Activated naive CD8-positive, alpha-beta T cell (primary cell): ENCODE data around the gene CCDC40.
A peak's percentile ranks its signal among the peaks of the same experiment; 100 is the strongest.

ENCODE experiments used
- H3K27ac Mint-ChIP-seq: one replicate; pipeline ENCODE4 v1.8.0; 2021; ENCODE audit warnings: mixed read lengths
- H3K27me3 Mint-ChIP-seq: one replicate; pipeline ENCODE4 v1.8.0; 2021; ENCODE audit warnings: mixed read lengths
- H3K36me3 Mint-ChIP-seq: one replicate; pipeline ENCODE4 v1.8.0; 2021; ENCODE audit warnings: mixed read lengths
- H3K4me1 Mint-ChIP-seq: one replicate; pipeline ENCODE4 v1.8.0; 2021; ENCODE audit warnings: low read depth, mixed read lengths
- H3K4me3 Mint-ChIP-seq: one replicate; pipeline ENCODE4 v1.8.0; 2021; ENCODE audit warnings: mild to moderate bottlenecking, mixed read lengths
- H3K9me3 Mint-ChIP-seq: one replicate; pipeline ENCODE4 v1.8.0; 2021; ENCODE audit warnings: low read depth, mixed read lengths

The CCDC40 gene, protein sequence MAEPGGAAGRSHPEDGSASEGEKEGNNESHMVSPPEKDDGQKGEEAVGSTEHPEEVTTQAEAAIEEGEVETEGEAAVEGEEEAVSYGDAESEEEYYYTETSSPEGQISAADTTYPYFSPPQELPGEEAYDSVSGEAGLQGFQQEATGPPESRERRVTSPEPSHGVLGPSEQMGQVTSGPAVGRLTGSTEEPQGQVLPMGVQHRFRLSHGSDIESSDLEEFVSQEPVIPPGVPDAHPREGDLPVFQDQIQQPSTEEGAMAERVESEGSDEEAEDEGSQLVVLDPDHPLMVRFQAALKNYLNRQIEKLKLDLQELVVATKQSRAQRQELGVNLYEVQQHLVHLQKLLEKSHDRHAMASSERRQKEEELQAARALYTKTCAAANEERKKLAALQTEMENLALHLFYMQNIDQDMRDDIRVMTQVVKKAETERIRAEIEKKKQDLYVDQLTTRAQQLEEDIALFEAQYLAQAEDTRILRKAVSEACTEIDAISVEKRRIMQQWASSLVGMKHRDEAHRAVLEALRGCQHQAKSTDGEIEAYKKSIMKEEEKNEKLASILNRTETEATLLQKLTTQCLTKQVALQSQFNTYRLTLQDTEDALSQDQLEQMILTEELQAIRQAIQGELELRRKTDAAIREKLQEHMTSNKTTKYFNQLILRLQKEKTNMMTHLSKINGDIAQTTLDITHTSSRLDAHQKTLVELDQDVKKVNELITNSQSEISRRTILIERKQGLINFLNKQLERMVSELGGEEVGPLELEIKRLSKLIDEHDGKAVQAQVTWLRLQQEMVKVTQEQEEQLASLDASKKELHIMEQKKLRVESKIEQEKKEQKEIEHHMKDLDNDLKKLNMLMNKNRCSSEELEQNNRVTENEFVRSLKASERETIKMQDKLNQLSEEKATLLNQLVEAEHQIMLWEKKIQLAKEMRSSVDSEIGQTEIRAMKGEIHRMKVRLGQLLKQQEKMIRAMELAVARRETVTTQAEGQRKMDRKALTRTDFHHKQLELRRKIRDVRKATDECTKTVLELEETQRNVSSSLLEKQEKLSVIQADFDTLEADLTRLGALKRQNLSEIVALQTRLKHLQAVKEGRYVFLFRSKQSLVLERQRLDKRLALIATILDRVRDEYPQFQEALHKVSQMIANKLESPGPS

DNA sequence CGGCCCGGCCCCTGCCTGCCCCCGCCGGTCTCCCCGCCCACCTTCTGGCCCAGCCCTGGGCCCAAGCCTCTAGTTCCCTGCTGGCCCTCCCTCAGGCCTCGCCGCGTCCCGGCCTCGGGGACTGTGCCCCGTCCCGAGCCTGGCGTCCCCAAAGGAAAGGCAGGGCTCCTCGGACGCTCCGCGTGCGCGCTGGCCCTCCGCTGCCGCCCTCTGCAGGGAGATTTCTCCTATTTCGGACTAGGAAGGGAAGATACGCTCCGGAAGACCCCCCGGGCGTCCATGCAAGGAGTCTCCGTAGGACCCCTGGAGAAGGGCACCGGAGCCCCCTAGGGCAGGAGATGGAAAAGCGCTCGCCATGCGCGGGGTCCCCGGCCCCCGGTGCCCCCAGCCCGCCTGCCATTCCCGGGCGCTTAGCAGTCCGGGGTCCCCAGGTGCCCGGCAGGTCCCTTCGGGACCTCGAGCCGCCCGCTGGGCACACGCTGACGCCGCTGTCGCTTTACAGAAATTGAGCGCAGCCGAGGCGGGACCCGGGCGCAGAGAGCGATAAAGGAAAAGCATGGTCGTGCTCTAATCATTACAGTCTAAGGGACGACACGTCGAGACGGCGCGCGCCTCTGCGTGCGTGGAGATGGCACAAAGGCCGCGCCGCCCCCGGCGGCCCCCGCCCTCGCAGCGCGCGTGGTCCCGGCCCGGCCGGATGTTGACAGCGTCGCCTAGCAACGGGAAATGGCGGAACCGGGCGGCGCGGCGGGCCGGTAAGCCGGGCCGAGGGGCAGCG is at the start of gene CCDC40:
TSS of gene CCDC40 (plus strand) at position 706 of the 778 bp plus-strand sequence. CDS start at position 727, 21 bp downstream.
- no peaks in the 10 kb centered on the region for H3K9me3 Mint-ChIP-seq
- H3K4me3 Mint-ChIP-seq = peak within 1 kb of the TSS; percentile 90
- H3K27me3 Mint-ChIP-seq = peaks cover 3% of the 10 kb centered on the region
- H3K36me3 Mint-ChIP-seq = no peaks in the 10 kb centered on the region
- H3K4me1 Mint-ChIP-seq = peaks cover 11% of the 10 kb centered on the region
- H3K27ac Mint-ChIP-seq = no peak within 1 kb of the TSS

GRCh38 chr17:79987187-79987934 is 49.1 kb upstream of the CCDC40 start:
- H3K27ac Mint-ChIP-seq = no peak overlapping the region
- H3K36me3 Mint-ChIP-seq = no peaks in the 10 kb centered on the region
- H3K4me3 Mint-ChIP-seq = no peak overlapping the region
- no peaks in the 10 kb centered on the region for H3K27me3 Mint-ChIP-seq
- H3K4me1 Mint-ChIP-seq = peaks cover 15% of the 10 kb centered on the region
- no peaks in the 10 kb centered on the region for H3K9me3 Mint-ChIP-seq

DNA sequence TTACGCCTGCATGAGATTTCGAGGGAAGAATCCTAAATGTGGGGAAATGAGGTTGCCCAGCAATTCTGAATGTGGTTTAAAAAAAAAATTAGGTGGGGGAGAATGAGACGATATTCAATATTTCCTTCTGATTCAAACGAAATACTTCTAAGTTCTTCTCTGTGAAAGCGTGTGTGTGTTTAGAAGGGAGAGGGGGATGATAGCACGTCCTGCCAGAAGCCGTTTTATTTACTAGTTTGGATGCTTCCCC is 48.6 kb upstream of the CCDC40 start:
- H3K9me3 Mint-ChIP-seq = no peaks in the 10 kb centered on the region
- no peak overlapping the region for H3K27ac Mint-ChIP-seq
- H3K4me1 Mint-ChIP-seq = peaks cover 20% of the 10 kb centered on the region
- H3K36me3 Mint-ChIP-seq = no peaks in the 10 kb centered on the region
- no peaks in the 10 kb centered on the region for H3K27me3 Mint-ChIP-seq
- no peak overlapping the region for H3K4me3 Mint-ChIP-seq

DNA sequence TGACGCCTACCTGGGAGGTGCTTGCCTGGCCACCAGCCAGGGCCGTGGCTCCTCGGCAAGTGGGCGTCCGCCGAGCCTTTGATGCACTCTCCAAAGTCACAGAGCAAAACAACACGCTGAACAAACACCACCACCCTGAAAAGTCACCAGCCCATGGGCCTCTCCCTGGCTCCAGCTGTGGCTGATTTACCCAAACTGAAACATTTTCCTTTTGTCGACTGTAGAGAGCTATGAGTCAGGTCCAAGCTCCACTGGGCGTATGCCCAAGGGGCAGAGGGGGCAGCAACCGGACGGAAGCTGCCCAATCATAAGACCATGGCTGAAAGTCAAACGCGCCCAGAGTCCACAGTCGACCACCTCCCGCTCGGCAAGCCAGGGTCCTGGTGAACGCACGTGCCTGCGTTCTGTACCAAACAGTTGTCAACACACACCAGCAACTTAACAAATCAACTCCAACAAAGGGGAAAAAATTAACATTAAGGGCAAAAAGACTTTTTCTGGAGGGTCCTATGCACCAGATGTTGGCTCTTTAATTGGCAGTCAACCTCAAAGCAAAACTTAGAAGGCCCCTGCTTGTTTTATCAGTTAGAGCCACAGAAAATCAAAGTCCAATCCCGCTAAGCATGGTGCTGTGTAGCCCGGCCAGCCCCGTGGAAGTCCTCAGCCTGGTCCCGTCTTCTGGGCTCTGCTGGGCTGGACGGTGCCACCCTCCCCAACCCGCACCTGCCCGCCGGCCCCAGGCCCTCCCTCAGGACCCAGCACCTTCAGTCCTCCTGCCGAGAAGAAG is 48.1 kb upstream of the CCDC40 start:
- Mint-ChIP-seq H3K27me3 (no peaks in the 10 kb centered on the region), H3K36me3 (no peaks in the 10 kb centered on the region), H3K4me1 (peaks cover 25% of the 10 kb centered on the region), H3K4me3 (no peak overlapping the region), H3K27ac (no peak overlapping the region), H3K9me3 (no peaks in the 10 kb centered on the region)

DNA sequence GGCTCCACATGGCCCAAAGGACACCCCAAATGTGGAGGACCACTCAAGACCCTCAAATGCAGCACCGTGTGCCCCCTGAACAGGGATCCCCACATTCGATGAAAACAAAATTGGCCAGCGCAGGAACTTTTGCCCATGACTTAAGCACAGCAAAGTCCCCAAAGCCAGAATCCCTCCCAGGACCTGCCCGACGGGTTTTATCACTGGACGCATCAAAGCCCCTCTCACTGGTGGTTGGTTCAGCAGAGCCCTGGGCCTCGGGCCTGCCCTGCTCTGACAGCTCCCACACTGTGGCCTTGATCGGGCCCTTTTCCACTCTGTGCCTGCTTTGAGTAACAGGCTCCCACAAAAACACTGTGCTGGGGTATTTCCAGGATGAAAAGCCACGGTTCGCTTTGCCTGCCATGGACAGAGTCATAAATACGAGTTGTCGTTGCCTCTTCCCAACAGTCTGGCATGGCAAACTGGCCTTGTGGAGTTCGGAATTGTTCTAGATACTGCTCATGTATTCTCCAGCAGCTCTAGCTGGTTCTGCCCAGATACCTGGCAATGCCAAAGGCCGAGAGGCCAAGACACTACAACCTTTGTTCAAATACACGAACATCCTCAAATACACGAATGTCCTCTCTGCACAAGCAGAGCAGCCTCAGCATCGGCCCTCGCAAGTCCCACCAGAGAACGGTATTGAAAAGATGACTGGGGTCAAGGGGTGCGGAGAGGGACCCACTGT is 47.2 kb upstream of the CCDC40 start:
- H3K4me3 Mint-ChIP-seq = no peak overlapping the region
- H3K9me3 Mint-ChIP-seq = no peaks in the 10 kb centered on the region
- no peak overlapping the region for H3K27ac Mint-ChIP-seq
- no peaks in the 10 kb centered on the region for H3K27me3 Mint-ChIP-seq
- no peaks in the 10 kb centered on the region for H3K36me3 Mint-ChIP-seq
- peaks cover 32% of the 10 kb centered on the region for H3K4me1 Mint-ChIP-seq

DNA sequence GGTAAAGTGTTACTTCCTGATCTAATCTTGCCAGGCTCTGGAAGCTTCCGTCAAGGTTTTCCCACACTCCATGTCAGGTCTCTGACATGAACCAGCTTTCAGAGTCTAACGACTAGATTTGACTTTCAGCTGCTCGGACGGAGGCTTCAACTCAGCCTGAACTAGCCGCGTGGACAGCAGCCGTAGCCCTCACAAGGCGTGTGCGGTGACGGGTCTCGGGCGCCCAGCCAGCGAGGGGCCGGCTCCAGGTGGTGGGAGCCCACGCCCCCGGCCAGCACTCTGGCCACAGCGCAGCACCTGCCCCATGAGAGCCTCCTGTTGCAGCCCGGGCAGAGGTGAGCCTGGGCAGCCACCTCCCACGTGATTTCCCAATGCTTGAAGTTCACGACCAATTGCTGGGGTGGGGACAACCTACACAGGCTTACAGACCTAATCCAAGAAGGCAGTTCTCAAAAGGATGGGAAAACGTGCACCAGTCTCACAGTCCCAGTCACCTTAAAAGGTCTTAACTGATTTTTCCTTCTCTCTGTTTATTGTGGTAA is 46.3 kb upstream of the CCDC40 start:
- Mint-ChIP-seq H3K4me1 (peaks cover 33% of the 10 kb centered on the region), H3K4me3 (peak overlapping the region; percentile 17), H3K27me3 (no peaks in the 10 kb centered on the region), H3K9me3 (no peaks in the 10 kb centered on the region), H3K27ac (no peak overlapping the region), H3K36me3 (no peaks in the 10 kb centered on the region)

- no peaks in the 10 kb centered on the region for H3K9me3 Mint-ChIP-seq
- no peak overlapping the region for H3K27ac Mint-ChIP-seq
- H3K4me3 Mint-ChIP-seq = peak overlapping the region; percentile 63
- peaks cover 37% of the 10 kb centered on the region for H3K4me1 Mint-ChIP-seq
- no peaks in the 10 kb centered on the region for H3K36me3 Mint-ChIP-seq
- no peaks in the 10 kb centered on the region for H3K27me3 Mint-ChIP-seq
These were observed 45.7 kb upstream of the CCDC40 start for GRCh38 chr17:79990704-79991103.

- peaks cover 43% of the 10 kb centered on the region for H3K4me1 Mint-ChIP-seq
- H3K4me3 Mint-ChIP-seq = peak overlapping the region; percentile 84
- H3K9me3 Mint-ChIP-seq = no peaks in the 10 kb centered on the region
- no peak overlapping the region for H3K27ac Mint-ChIP-seq
- H3K27me3 Mint-ChIP-seq = no peaks in the 10 kb centered on the region
- no peaks in the 10 kb centered on the region for H3K36me3 Mint-ChIP-seq
These were observed 45.1 kb upstream of the CCDC40 start for GRCh38 chr17:79991140-79991923.

DNA sequence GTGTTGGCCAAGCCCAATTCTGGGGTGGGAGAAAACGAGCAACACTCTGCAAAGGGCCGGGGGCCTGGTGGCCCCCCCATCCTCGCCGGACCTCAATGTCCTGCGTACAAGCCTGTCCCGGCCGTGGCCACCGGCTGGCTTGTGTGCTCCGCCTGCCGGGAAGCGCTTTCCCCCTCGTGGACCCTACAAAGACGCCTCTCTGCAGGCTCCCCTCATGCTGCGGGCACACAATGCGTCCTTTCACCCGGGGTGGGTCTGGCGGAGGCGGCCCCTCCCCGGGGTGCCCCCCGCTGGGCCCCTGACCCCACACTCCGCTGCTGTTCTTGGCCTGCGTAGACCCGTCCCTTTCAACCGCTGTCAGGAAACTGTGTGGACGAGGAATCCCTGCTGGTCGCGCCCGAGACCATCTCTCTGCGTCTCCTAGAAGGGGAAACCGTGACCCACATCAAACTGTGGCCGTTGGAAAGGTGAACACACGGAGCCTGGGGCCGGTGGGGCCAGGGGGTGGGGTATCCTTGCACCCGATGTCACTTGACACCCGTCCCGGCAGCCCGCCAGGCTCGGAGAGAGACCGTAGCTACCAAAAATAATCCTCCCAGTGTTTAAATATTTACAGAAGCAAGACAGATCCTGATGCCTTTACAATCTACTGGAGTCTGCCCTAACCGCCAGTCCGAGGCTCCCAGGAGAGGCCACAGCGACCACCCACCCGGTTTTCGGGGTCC is 44.4 kb upstream of the CCDC40 start:
- Mint-ChIP-seq H3K27me3 (no peaks in the 10 kb centered on the region), H3K9me3 (no peaks in the 10 kb centered on the region), H3K4me3 (peak overlapping the region; percentile 84), H3K27ac (peak overlapping the region; percentile 78), H3K4me1 (peaks cover 50% of the 10 kb centered on the region), H3K36me3 (no peaks in the 10 kb centered on the region)

- Mint-ChIP-seq H3K27ac (peak overlapping the region; percentile 78), H3K9me3 (no peaks in the 10 kb centered on the region), H3K4me3 (peak overlapping the region; percentile 84), H3K27me3 (no peaks in the 10 kb centered on the region), H3K4me1 (peaks cover 56% of the 10 kb centered on the region), H3K36me3 (no peaks in the 10 kb centered on the region)
These were observed 43.6 kb upstream of the CCDC40 start for GRCh38 chr17:79992649-79993389.
